K562 (cell line): ENCODE data around the gene TRABD2B. TPM values are rescaled to one million over a fixed set of nuclear protein-coding genes. Genes with fewer than 3 reads are reported as not detected.
A peak's percentile ranks its signal among the peaks of the same experiment; 100 is the strongest.

Experiments used
- ATAC-seq: fragments of 200-7000 bp; cut with Tn5 transposase; 3 replicates; pipeline ENCODE4 v1.9.1; 2020; ENCODE audit warnings: moderate library complexity
- BruUV-seq: library from RNA; stranded (reverse); fragments of 400-500 nt; replicated peaks from 2 replicates; lab custom pipeline; 2021; lab: Mats Ljungman, UMichigan
- CTCF ChIA-PET: fragments of 300-600 bp; formaldehyde crosslinking; extraction: SDS; loops from one replicate; lab custom pipeline; 2021; ENCODE audit warnings: low intra/inter-chr PET ratio; lab: Yijun Ruan, JAX
- POLR2A ChIA-PET: fragments of 300-600, 350-650 bp; sonication (Branson Sonifier 250); formaldehyde crosslinking; extraction: SDS; loops from one replicate; lab custom pipeline; 2021; ENCODE audit warnings: antibody characterized with exemption, inconsistent platforms; lab: Yijun Ruan, JAX
- DNase-seq, 4 experiments: peaks; one replicate each; pipeline versions ENCODE4 v3.0.0 to v3.0.0-alpha.2; 2011 to 2018; ENCODE audit warnings: low spot score in 3 of 4, mixed read lengths in 3 of 4; ENCODE audit errors: extremely low read depth in 1 of 4
- FAIRE-seq: peaks from 2 replicates; lab custom pipeline; 2011; peaks lifted over from hg19 to GRCh38; lab: Jason Lieb, UNC
- H2AFZ ChIP-seq: 2 replicates; pipeline ENCODE4 v1.6.0; 2011; ENCODE audit warnings: low read depth, low read length, control low read depth, inconsistent platforms
- H3K27ac ChIP-seq: fragments of 200-600 bp; 3 replicates; pipeline ENCODE4 v1.8.0; 2011; ENCODE audit warnings: low read depth, mild to moderate bottlenecking, control low read depth, inconsistent platforms, low read length, moderate library complexity, mixed read lengths; ENCODE audit errors: extremely low read depth
- H3K27me3 ChIP-seq, 2 experiments: fragments of 300-600 bp in 1 of 2; 2 replicates in 1 of 2; 3 replicates in 1 of 2; pipeline versions ENCODE4 v1.6.0 to v1.8.0; 2011; ENCODE audit warnings: inconsistent platforms in 2 of 2, low read length in 2 of 2, mild to moderate bottlenecking in 1 of 2, mixed read lengths in 1 of 2, moderate library complexity in 1 of 2; ENCODE audit not compliant: control insufficient read depth in 2 of 2, insufficient read depth in 2 of 2
- H3K36me3 ChIP-seq: fragments of 300-600 bp; 3 replicates; pipeline ENCODE4 v1.8.0; 2011; ENCODE audit warnings: mild to moderate bottlenecking, low read length, inconsistent platforms; ENCODE audit not compliant: control insufficient read depth, insufficient read depth
- H3K4me1 ChIP-seq, 2 experiments: fragments of 200-600 bp in 1 of 2; replicated peaks in 1 of 2; 2 replicates in 1 of 2; 3 replicates in 1 of 2; pipeline versions ENCODE4 v1.5.1 to v1.8.0; 2011; ENCODE audit warnings: inconsistent platforms in 2 of 2, low read length in 2 of 2, mild to moderate bottlenecking in 1 of 2, mixed read lengths in 1 of 2, moderate library complexity in 1 of 2; ENCODE audit not compliant: control insufficient read depth in 2 of 2, insufficient read depth in 2 of 2
- H3K4me2 ChIP-seq: 2 replicates; pipeline ENCODE4 v1.6.1; 2011; ENCODE audit warnings: low read length, control low read depth, inconsistent platforms, mixed read lengths; ENCODE audit not compliant: insufficient read depth
- H3K4me3 ChIP-seq: fragments of 200-600 bp; sonication (generic), shearing (Covaris generic); 2 replicates; pipeline ENCODE4 v1.5.1; 2016; ENCODE audit warnings: control low read depth, inconsistent platforms
- H3K79me2 ChIP-seq: fragments of 200-600 bp; 3 replicates; pipeline ENCODE4 v1.8.0; 2011; ENCODE audit warnings: low read length, inconsistent platforms; ENCODE audit not compliant: control insufficient read depth, insufficient read depth
- H3K9ac ChIP-seq, 2 experiments: 2 replicates each; pipeline versions ENCODE4 v1.6.0 to v1.6.1; 2011; ENCODE audit warnings: low read depth in 2 of 2, low read length in 2 of 2, control low read depth in 1 of 2, inconsistent platforms in 1 of 2, mild to moderate bottlenecking in 1 of 2, mixed read lengths in 1 of 2; ENCODE audit not compliant: insufficient read depth in 1 of 2
- H3K9me1 ChIP-seq: one replicate; pipeline ENCODE4 v1.6.0; 2011; ENCODE audit warnings: inconsistent platforms, mild to moderate bottlenecking, low read length, moderate library complexity; ENCODE audit not compliant: control insufficient read depth, insufficient read depth
- H3K9me3 ChIP-seq: replicated peaks from 2 replicates; pipeline ENCODE4 v1.5.1; 2011; ENCODE audit warnings: low read depth, low read length, inconsistent platforms; ENCODE audit not compliant: control insufficient read depth, insufficient read depth
- H4K20me1 ChIP-seq: replicated peaks from 2 replicates; pipeline ENCODE4 v1.6.1; 2011; ENCODE audit warnings: low read length, inconsistent platforms, mixed read lengths; ENCODE audit not compliant: control insufficient read depth, insufficient read depth
- ELF2 ChIP-seq: fragments of 250-450 bp; sonication (Bioruptor Pico); IDR thresholded peaks from 2 replicates; pipeline ENCODE4 v1.5.0; 2021; ENCODE audit warnings: mild to moderate bottlenecking
- GABPA ChIP-seq: fragments of 200-800 bp; sonication (Bioruptor generic); conservative IDR thresholded peaks from 2 replicates; pipeline ENCODE4 v1.6.1; 2016; ENCODE audit warnings: low read depth, missing genetic modification characterization, missing compliant biosample characterization
- KLF13 ChIP-seq: fragments of 450-650 bp; IDR thresholded peaks from 2 replicates; pipeline ENCODE4 v1.6.1; 2016; ENCODE audit warnings: missing genetic modification characterization, low read depth, mild to moderate bottlenecking, missing compliant biosample characterization, moderate library complexity, borderline replicate concordance
- PHTF2 ChIP-seq: fragments of 250-450 bp; sonication (Bioruptor Pico); IDR thresholded peaks from 2 replicates; pipeline ENCODE4 v1.5.0; 2021; ENCODE audit warnings: mild to moderate bottlenecking
- PPARD ChIP-seq: fragments of 250-450 bp; sonication (Bioruptor Pico); IDR thresholded peaks from 2 replicates; pipeline ENCODE4 v1.8.0; 2022; ENCODE audit warnings: inconsistent platforms, mild to moderate bottlenecking, moderate library complexity
- PURB ChIP-seq: sonication (generic); formaldehyde crosslinking; IDR thresholded peaks from 2 replicates; pipeline ENCODE4 v1.9.0; 2021; ENCODE audit warnings: low read depth, mild to moderate bottlenecking, missing genetic modification reagents
- ZC3H4 ChIP-seq: sonication (generic); formaldehyde crosslinking; IDR thresholded peaks from 2 replicates; pipeline ENCODE4 v1.9.0; 2021; ENCODE audit warnings: missing genetic modification reagents, borderline replicate concordance
- WGBS: fragments of 100-300 bp; shearing (Covaris generic); methylation state at CpG from one replicate; pipeline ENCODE4 v1.1.6; 2016; ENCODE audit warnings: low coverage, mixed read lengths; ENCODE audit not compliant: insufficient coverage; ENCODE audit errors: missing lambda C conversion rate; 5-methylcytosine and 5-hydroxymethylcytosine counted together
- in situ Hi-C: fragments of 300-500 bp; cut with MboI; formaldehyde crosslinking; loops from 4 replicates; pipeline ENCODE4 v1.15.0; 2018; ENCODE audit warnings: inconsistent platforms, mixed read lengths
- intact Hi-C: fragments of 100-400 bp; cut with micrococcal nuclease; formaldehyde crosslinking; loops from 2 replicates; pipeline ENCODE4 v1.14.2; 2022
- polyA plus RNA-seq, 8 experiments: library from polyadenylated mRNA; depleted of rRNA in 4 of 8; stranded (reverse) in 5 of 8; unstranded in 3 of 8; fragments of >200 nt; fragmentation: Nextera tagmentation in 2 of 8; fragmentation: Illumina TruSeq in 1 of 8; extraction: Ambion mirVana in 2 of 8; extraction: Trizol in 1 of 8; gene quantifications; 2 replicates each; pipeline versions ENCODE4 v1.2.1 to v1.2.3, GENCODE V29; 2011 to 2014; ENCODE audit warnings: inconsistent platforms in 1 of 8, missing spikeins in 1 of 8
- total RNA-seq, 7 experiments: library from RNA; depleted of rRNA in 6 of 7; stranded (reverse); fragments of >200 nt in 6 of 7; fragmentation: Illumina TruSeq in 2 of 7; extraction: Trizol in 2 of 7; gene quantifications; 2 replicates each; pipeline versions ENCODE4 v1.2.1 to v1.2.3, GENCODE V29; 2011 to 2021; ENCODE audit warnings: low replicate concordance in 1 of 7
- TF ChIP-seq, protein P1 (sequence below): sonication (generic); formaldehyde crosslinking; IDR thresholded peaks from 2 replicates; pipeline ENCODE4 v1.4.0; 2020; ENCODE audit warnings: mild to moderate bottlenecking, missing genetic modification reagents
- TF ChIP-seq, protein P2 (sequence below): IDR thresholded peaks from 2 replicates; pipeline ENCODE4 v1.6.1; 2014; ENCODE audit warnings: antibody characterized with exemption
- TF ChIP-seq, protein P3 (sequence below): fragments of 250-450 bp; sonication (Bioruptor Pico); IDR thresholded peaks from 2 replicates; pipeline ENCODE4 v1.5.1; 2021; ENCODE audit warnings: mild to moderate bottlenecking

Gene TRABD2B
- total and polyA plus RNA-seq, 9 of the 15 experiments (the other 6 are each of a cell fraction or from before 2014, with no cell fraction given), result not detected

DNA sequence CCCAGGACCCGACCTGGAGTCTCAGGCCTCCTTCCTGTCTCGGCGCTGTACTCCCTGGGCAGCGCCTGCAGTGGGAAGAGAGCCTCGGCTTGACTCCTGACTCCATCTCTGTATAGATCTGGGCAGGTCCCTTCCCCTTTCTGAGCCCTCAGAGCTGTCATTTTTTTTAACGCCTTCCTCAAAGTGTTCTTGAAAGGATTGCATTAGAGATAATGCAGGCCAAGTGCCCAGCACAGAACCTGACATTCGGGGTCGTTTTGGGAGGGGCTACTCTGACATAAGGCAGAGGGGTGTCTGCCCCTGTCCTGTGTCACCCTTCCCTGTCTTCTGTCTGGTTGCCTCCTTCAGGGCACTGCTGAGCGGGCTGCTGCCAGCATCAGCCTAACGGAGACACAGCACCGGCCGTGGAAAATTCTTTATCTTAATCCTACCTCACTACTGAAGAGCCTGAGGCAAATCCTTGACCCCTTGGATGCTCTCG, 271.6 kb downstream of the TRABD2B start:
- CTCF ChIA-PET, result interaction anchor here (0.9 to 1.2 kb wide), 5 partner anchors 22 to 337 kb away, joined by 3 to 7 read pairs (median 5); no protein-coding TSS in a partner anchor
- in situ Hi-C loops, result no loop called here
- H3K27me3 ChIP-seq, result peaks cover 18 to 64% of the 10 kb centered on the region in 2 experiments
- TF ChIP-seq, protein P1, sequence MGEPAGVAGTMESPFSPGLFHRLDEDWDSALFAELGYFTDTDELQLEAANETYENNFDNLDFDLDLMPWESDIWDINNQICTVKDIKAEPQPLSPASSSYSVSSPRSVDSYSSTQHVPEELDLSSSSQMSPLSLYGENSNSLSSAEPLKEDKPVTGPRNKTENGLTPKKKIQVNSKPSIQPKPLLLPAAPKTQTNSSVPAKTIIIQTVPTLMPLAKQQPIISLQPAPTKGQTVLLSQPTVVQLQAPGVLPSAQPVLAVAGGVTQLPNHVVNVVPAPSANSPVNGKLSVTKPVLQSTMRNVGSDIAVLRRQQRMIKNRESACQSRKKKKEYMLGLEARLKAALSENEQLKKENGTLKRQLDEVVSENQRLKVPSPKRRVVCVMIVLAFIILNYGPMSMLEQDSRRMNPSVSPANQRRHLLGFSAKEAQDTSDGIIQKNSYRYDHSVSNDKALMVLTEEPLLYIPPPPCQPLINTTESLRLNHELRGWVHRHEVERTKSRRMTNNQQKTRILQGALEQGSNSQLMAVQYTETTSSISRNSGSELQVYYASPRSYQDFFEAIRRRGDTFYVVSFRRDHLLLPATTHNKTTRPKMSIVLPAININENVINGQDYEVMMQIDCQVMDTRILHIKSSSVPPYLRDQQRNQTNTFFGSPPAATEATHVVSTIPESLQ (CRISPR knock-in tag), result no peak
- TF ChIP-seq PURB (CRISPR knock-in tag), result no peak
- no peak for TF ChIP-seq PHTF2 (CRISPR knock-in tag)
- TF ChIP-seq, protein P2, sequence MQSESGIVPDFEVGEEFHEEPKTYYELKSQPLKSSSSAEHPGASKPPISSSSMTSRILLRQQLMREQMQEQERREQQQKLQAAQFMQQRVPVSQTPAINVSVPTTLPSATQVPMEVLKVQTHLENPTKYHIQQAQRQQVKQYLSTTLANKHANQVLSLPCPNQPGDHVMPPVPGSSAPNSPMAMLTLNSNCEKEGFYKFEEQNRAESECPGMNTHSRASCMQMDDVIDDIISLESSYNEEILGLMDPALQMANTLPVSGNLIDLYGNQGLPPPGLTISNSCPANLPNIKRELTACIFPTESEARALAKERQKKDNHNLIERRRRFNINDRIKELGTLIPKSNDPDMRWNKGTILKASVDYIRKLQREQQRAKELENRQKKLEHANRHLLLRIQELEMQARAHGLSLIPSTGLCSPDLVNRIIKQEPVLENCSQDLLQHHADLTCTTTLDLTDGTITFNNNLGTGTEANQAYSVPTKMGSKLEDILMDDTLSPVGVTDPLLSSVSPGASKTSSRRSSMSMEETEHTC, result no peak
- TF ChIP-seq KLF13 (tag), result no peak
- TF ChIP-seq GABPA (tag), result no peak
- no peak for TF ChIP-seq ELF2 (CRISPR knock-in tag)
- TF ChIP-seq PPARD (CRISPR knock-in tag), result no peak
- TF ChIP-seq, protein P3, sequence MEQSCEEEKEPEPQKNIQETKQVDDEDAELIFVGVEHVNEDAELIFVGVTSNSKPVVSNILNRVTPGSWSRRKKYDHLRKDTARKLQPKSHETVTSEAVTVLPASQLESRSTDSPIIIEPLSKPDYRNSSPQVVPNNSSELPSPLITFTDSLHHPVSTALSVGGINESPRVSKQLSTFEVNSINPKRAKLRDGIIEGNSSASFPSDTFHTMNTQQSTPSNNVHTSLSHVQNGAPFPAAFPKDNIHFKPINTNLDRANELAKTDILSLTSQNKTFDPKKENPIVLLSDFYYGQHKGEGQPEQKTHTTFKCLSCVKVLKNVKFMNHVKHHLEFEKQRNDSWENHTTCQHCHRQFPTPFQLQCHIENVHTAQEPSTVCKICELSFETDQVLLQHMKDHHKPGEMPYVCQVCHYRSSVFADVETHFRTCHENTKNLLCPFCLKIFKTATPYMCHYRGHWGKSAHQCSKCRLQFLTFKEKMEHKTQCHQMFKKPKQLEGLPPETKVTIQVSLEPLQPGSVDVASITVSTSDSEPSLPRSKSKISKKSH (CRISPR knock-in tag), result no peak
- no peak for TF ChIP-seq ZC3H4 (CRISPR knock-in tag)

More for the DNA sequence above, 271.6 kb downstream of the TRABD2B start:
- Histone ChIP-seq H3K79me2 (no peaks in the 10 kb centered on the region), H4K20me1 (peaks cover 16% of the 10 kb centered on the region), H3K9me1 (no peaks in the 10 kb centered on the region), H3K36me3 (no peaks in the 10 kb centered on the region), H3K4me3 (no peak overlapping the region), H3K4me2 (no peak overlapping the region), H3K9ac (no peak overlapping the region), H3K9me3 (no peaks in the 10 kb centered on the region), H2AFZ (no peak overlapping the region), H3K4me1 (peaks cover 0 to 10% of the 10 kb centered on the region in 2 experiments; a peak in 1 of 5 replicates), H3K27ac (no peak overlapping the region)
- WGBS, result under 1% methylated on average over 13 of the region's 13 CpGs
- DNase-seq (no peak), FAIRE-seq (no peak), ATAC-seq (peak; percentile 15; the same call in 2 of the 3 replicates)
- no TSS peak for BruUV-seq
- POLR2A ChIA-PET, result interaction anchor here (0.5 to 1.6 kb wide), 6 partner anchors 8 to 399 kb away, joined by 3 to 8 read pairs (median 3); no protein-coding TSS in a partner anchor
- intact Hi-C loops, result loop anchor here (5.0 kb wide), 2 partner anchors 273 to 288 kb away; partner anchors contain the start of gene FOXD2
